GM19467 (cell line): Measurements from ENCODE around the gene ZNF169.
"Not testable (repeated sequence)": the region's sequence is repeated elsewhere in the genome, so short reads cannot be mapped to it uniquely, and the experiment has no call there.

Experiments
- ATAC-seq: cut with Tn5 transposase; IDR thresholded peaks from one replicate; pipeline ENCODE4 v1.9.1; 2021; ENCODE audit warnings: mild to moderate bottlenecking, moderate library complexity; ENCODE audit not compliant: unreplicated experiment

ZNF169 gene

GRCh38 chr9:94341703-94342102 lies 82.6 kb downstream of the ZNF169 start:
- ATAC-seq: not testable (repeated sequence)

GRCh38 chr9:94347451-94347850 lies 88.4 kb downstream of the ZNF169 start:
- not testable (repeated sequence) for ATAC-seq

- not testable (repeated sequence) for ATAC-seq
These were observed 89.7 kb downstream of the ZNF169 start for GRCh38 chr9:94348754-94349153.
